Astrocyte of the spinal cord (primary cell): ENCODE data around the gene SMPD3.

ENCODE experiments used
- DNase-seq: peaks from one replicate; pipeline ENCODE4 v3.0.0; 2011; ENCODE audit warnings: low read depth, low spot score
- H3K4me3 ChIP-seq: 2 replicates; pipeline ENCODE4 v1.5.1; 2011; ENCODE audit warnings: low read depth, mild to moderate bottlenecking, low read length, moderate library complexity
- CTCF ChIP-seq: IDR thresholded peaks from 2 replicates; pipeline ENCODE4 v1.5.1; 2012; ENCODE audit warnings: low read depth, mild to moderate bottlenecking, low read length, inconsistent platforms
- in situ Hi-C: cut with HindIII; loops from 2 replicates; pipeline ENCODE4 v1.10.0; 2017; ENCODE audit warnings: low sequenced_read_pairs

Gene SMPD3

GRCh38 chr16:68401871-68402747 lies 46.2 kb downstream of the SMPD3 start:
- DNase-seq = peak; percentile 85
- no peak overlapping the region for H3K4me3 ChIP-seq
- no peak for TF ChIP-seq CTCF
- in situ Hi-C loops = no loop called here

- TF ChIP-seq CTCF = no peak
- in situ Hi-C loops = no loop called here
- DNase-seq = no peak
- no peak overlapping the region for H3K4me3 ChIP-seq
Observed at GRCh38 chr16:68400924-68401460, 47.3 kb downstream of the SMPD3 start.

- H3K4me3 ChIP-seq = no peak overlapping the region
- DNase-seq = no peak
- TF ChIP-seq CTCF = no peak
- in situ Hi-C loops = no loop called here
Observed at GRCh38 chr16:68400083-68400923, 48.0 kb downstream of the SMPD3 start.

GRCh38 chr16:68399456-68399855 lies 48.9 kb downstream of the SMPD3 start:
- peak; percentile 25 for DNase-seq
- no peak for TF ChIP-seq CTCF
- H3K4me3 ChIP-seq = no peak overlapping the region
- in situ Hi-C loops = no loop called here

- in situ Hi-C loops = no loop called here
- DNase-seq = no peak
- TF ChIP-seq CTCF = no peak
- no peak overlapping the region for H3K4me3 ChIP-seq
Observed at GRCh38 chr16:68397710-68398201, 50.6 kb downstream of the SMPD3 start.

- H3K4me3 ChIP-seq = no peak overlapping the region
- in situ Hi-C loops = no loop called here
- peak; percentile 35 for DNase-seq
- peak; percentile 57 for TF ChIP-seq CTCF
Observed at GRCh38 chr16:68396481-68396880, 51.8 kb downstream of the SMPD3 start.
